Left ventricle myocardium inferior (tissue), 1 donor: ENCODE data around the gene UST. TPM values are rescaled to one million over a fixed set of nuclear protein-coding genes. Genes with fewer than 3 reads are reported as not detected.
"Not testable (repeated sequence)": the region's sequence is repeated elsewhere in the genome, so short reads cannot be mapped to it uniquely, and the experiment has no call there.

Experiments
- DNase-seq: peaks from one replicate; pipeline ENCODE4 v3.0.0-alpha.2; 2020
- H3K27ac ChIP-seq: fragments of 200-600 bp; replicated peaks from 2 replicates; pipeline ENCODE4 v1.8.0; 2021
- H3K27me3 ChIP-seq: fragments of 200-600 bp; 2 replicates; pipeline ENCODE4 v1.8.0; 2021; ENCODE audit warnings: low read depth
- H3K36me3 ChIP-seq: fragments of 200-600 bp; 2 replicates; pipeline ENCODE4 v1.8.0; 2021
- H3K4me1 ChIP-seq: fragments of 200-600 bp; 2 replicates; pipeline ENCODE4 v1.8.0; 2021
- H3K4me3 ChIP-seq: fragments of 200-600 bp; 2 replicates; pipeline ENCODE4 v1.8.0; 2021; ENCODE audit warnings: mild to moderate bottlenecking, moderate library complexity
- H3K9me3 ChIP-seq: fragments of 200-600 bp; replicated peaks from 2 replicates; pipeline ENCODE4 v1.8.0; 2021
- intact Hi-C: fragments of 100-400 bp; cut with micrococcal nuclease; formaldehyde crosslinking; loops from one replicate; pipeline ENCODE4 v1.11.0; 2022
- total RNA-seq: library from RNA; stranded (reverse); fragmentation: NEBNext Ultra II Directional; extraction: Animal tissue kit (Norgen Biotek cat#: 25700); gene quantifications from one replicate; pipeline ENCODE4 v1.2.1, GENCODE V29; 2021
- TF ChIP-seq, protein P1 (sequence below): fragments of 200-600 bp; IDR thresholded peaks from 2 replicates; pipeline ENCODE4 v1.8.0; 2021; ENCODE audit warnings: antibody characterized with exemption, mild to moderate bottlenecking, borderline replicate concordance
- donor health status: DM: no; HTN: yes; CAD: no; lungs with severe emphysema.

The UST gene
- total RNA-seq, 1 donor from 2014 or later = 3.3 TPM

DNA sequence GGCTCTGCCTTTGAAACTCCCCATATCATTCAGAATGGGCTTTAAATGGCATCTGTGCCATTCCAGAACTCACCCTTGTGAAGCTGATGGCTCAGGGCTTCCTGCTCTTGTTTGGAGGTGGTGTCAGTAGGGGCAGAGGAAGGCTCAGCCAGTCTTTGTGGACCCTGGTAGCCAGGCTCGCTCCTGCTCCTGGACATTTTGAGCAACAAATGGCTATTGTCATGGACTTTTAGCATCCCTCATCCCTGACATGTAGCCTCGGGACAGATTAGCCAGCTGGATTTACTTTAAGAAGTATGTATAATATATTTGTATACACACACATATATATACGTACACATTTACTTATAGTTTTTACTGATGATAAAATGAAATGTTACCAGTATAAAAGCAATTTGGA is 104.1 kb downstream of the UST start:
- no peaks in the 10 kb centered on the region for H3K36me3 ChIP-seq
- intact Hi-C loops = no loop called here
- no peak overlapping the region for H3K27ac ChIP-seq
- no peaks in the 10 kb centered on the region for H3K9me3 ChIP-seq
- no peak for DNase-seq
- no peak overlapping the region for H3K4me3 ChIP-seq
- no peaks in the 10 kb centered on the region for H3K27me3 ChIP-seq
- TF ChIP-seq, protein P1, sequence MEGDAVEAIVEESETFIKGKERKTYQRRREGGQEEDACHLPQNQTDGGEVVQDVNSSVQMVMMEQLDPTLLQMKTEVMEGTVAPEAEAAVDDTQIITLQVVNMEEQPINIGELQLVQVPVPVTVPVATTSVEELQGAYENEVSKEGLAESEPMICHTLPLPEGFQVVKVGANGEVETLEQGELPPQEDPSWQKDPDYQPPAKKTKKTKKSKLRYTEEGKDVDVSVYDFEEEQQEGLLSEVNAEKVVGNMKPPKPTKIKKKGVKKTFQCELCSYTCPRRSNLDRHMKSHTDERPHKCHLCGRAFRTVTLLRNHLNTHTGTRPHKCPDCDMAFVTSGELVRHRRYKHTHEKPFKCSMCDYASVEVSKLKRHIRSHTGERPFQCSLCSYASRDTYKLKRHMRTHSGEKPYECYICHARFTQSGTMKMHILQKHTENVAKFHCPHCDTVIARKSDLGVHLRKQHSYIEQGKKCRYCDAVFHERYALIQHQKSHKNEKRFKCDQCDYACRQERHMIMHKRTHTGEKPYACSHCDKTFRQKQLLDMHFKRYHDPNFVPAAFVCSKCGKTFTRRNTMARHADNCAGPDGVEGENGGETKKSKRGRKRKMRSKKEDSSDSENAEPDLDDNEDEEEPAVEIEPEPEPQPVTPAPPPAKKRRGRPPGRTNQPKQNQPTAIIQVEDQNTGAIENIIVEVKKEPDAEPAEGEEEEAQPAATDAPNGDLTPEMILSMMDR = no peak
- peaks cover 14% of the 10 kb centered on the region for H3K4me1 ChIP-seq

DNA sequence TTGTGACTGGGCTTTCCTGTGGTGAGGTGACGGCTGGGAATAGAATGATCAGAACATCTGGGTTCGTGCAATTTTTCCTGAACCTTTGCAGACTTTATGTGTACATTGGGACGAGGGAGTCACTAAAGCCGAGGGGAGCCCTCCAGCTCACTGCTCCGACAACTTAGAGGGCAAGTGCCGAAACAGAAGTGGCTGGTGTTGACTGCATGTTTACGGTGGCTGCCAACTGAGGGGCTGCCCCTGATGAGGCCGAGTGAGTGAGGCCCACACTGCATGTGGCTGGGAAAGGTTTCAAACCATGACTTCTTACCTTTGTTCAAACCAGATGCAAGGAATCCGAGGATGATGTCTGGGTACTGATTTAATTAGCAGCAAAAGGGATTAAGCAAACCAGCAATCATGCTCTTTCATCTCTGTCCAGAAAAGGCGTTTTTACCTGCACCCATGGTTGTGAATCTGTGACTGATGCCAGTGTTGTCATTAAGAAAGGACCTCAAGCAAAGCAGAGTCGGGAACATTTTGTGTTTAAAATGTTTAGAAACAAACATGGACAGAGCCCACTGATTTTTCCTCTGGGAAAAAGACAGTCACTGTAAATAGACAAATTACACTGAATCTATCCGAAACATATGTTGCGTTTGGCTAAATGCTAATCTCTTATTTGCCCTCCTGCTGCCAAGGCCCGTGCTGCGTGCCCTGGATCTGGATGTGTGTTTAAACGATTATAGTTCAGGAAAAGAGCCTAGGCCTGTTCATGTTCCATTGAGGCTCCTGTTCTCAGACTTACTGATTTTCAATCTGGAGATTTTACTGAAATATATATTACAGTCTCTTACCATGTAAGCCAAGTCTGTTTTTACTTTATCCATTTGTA is 105.1 kb downstream of the UST start:
- H3K4me3 ChIP-seq = no peak overlapping the region
- DNase-seq = no peak
- no peaks in the 10 kb centered on the region for H3K9me3 ChIP-seq
- intact Hi-C loops = no loop called here
- H3K27ac ChIP-seq = no peak overlapping the region
- H3K4me1 ChIP-seq = peaks cover 11% of the 10 kb centered on the region
- no peaks in the 10 kb centered on the region for H3K27me3 ChIP-seq
- H3K36me3 ChIP-seq = no peaks in the 10 kb centered on the region
- TF ChIP-seq, protein P1 = no peak

- intact Hi-C loops = no loop called here
- DNase-seq = no peak
- H3K4me3 ChIP-seq = no peak overlapping the region
- TF ChIP-seq, protein P1 = no peak
- H3K4me1 ChIP-seq = peaks cover 3% of the 10 kb centered on the region
- no peaks in the 10 kb centered on the region for H3K9me3 ChIP-seq
- H3K36me3 ChIP-seq = no peaks in the 10 kb centered on the region
- H3K27ac ChIP-seq = no peak overlapping the region
- no peaks in the 10 kb centered on the region for H3K27me3 ChIP-seq
Measured at GRCh38 chr6:148852688-148853087, 105.9 kb downstream of the UST start.

DNA sequence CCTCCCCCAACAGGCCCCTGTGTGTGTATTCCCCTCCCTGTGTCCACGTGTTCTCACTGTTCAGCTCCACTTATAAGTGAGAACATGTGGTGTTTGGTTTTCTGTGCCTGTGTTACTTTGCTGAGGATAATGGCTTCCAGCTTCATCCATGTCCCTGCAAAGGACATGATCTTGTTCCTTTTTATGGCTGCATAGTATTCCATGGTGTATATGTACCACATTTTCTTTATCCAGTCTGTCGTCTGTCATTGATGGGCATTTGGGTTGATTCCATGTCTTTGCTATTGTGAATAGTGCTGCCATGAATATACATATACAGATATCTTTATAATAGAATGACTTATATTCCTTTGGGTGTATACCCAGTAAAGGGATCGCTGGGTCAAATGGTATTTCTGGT is 106.3 kb downstream of the UST start:
- H3K4me3 ChIP-seq, H3K4me1 ChIP-seq, DNase-seq, H3K27ac ChIP-seq, H3K27me3 ChIP-seq, H3K36me3 ChIP-seq, intact Hi-C loops, H3K9me3 ChIP-seq: not testable (repeated sequence)

GRCh38 chr6:148854096-148854495 is 107.3 kb downstream of the UST start:
- Histone ChIP-seq H3K27me3 (no peaks in the 10 kb centered on the region), H3K27ac (no peak overlapping the region), H3K9me3 (no peaks in the 10 kb centered on the region), H3K4me3 (no peak overlapping the region), H3K36me3 (no peaks in the 10 kb centered on the region), H3K4me1 (no peaks in the 10 kb centered on the region)
- DNase-seq = no peak
- intact Hi-C loops = no loop called here
- TF ChIP-seq, protein P1 = no peak

GRCh38 chr6:148854992-148855391 is 108.2 kb downstream of the UST start:
- Histone ChIP-seq H3K4me3 (no peak overlapping the region), H3K27me3 (no peaks in the 10 kb centered on the region), H3K36me3 (no peaks in the 10 kb centered on the region), H3K9me3 (no peaks in the 10 kb centered on the region), H3K4me1 (no peaks in the 10 kb centered on the region), H3K27ac (no peak overlapping the region)
- intact Hi-C loops = no loop called here
- TF ChIP-seq, protein P1 = no peak
- no peak for DNase-seq
